Measurements from ENCODE around the gene ZBTB7C. TPM values are rescaled to one million over a fixed set of nuclear protein-coding genes. Genes with fewer than 3 reads are reported as not detected.

Gene ZBTB7C
- total and polyA plus RNA-seq, 2 of the 8 experiments (the other 6 are each of a cell fraction or from before 2014, with no cell fraction given): 0.15 to 0.45 TPM

DNA sequence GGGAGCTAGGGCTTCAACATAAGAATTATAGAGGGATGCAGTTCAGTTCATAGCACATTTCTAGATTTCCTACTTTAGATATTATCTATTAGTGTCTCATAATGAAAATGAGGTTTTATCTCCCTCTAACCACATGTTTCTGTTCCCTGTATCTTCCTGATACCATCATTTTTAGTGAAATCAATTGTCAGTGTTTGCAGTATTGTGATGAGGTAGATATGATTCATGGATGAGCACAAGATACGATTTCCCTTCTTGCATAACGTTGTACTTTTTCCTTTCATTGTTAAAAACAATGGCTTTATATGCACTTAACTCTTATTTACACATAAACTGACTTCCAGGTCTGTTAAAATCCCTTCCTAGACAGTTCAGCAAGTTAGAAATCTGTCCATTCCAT, 211.4 kb downstream of the ZBTB7C start (continued):
- no peak for TF ChIP-seq PHF8 (conservative IDR thresholded peaks at IDR 0.05; ENCODE audit: low read depth, low read length)
- TF ChIP-seq, protein P1, sequence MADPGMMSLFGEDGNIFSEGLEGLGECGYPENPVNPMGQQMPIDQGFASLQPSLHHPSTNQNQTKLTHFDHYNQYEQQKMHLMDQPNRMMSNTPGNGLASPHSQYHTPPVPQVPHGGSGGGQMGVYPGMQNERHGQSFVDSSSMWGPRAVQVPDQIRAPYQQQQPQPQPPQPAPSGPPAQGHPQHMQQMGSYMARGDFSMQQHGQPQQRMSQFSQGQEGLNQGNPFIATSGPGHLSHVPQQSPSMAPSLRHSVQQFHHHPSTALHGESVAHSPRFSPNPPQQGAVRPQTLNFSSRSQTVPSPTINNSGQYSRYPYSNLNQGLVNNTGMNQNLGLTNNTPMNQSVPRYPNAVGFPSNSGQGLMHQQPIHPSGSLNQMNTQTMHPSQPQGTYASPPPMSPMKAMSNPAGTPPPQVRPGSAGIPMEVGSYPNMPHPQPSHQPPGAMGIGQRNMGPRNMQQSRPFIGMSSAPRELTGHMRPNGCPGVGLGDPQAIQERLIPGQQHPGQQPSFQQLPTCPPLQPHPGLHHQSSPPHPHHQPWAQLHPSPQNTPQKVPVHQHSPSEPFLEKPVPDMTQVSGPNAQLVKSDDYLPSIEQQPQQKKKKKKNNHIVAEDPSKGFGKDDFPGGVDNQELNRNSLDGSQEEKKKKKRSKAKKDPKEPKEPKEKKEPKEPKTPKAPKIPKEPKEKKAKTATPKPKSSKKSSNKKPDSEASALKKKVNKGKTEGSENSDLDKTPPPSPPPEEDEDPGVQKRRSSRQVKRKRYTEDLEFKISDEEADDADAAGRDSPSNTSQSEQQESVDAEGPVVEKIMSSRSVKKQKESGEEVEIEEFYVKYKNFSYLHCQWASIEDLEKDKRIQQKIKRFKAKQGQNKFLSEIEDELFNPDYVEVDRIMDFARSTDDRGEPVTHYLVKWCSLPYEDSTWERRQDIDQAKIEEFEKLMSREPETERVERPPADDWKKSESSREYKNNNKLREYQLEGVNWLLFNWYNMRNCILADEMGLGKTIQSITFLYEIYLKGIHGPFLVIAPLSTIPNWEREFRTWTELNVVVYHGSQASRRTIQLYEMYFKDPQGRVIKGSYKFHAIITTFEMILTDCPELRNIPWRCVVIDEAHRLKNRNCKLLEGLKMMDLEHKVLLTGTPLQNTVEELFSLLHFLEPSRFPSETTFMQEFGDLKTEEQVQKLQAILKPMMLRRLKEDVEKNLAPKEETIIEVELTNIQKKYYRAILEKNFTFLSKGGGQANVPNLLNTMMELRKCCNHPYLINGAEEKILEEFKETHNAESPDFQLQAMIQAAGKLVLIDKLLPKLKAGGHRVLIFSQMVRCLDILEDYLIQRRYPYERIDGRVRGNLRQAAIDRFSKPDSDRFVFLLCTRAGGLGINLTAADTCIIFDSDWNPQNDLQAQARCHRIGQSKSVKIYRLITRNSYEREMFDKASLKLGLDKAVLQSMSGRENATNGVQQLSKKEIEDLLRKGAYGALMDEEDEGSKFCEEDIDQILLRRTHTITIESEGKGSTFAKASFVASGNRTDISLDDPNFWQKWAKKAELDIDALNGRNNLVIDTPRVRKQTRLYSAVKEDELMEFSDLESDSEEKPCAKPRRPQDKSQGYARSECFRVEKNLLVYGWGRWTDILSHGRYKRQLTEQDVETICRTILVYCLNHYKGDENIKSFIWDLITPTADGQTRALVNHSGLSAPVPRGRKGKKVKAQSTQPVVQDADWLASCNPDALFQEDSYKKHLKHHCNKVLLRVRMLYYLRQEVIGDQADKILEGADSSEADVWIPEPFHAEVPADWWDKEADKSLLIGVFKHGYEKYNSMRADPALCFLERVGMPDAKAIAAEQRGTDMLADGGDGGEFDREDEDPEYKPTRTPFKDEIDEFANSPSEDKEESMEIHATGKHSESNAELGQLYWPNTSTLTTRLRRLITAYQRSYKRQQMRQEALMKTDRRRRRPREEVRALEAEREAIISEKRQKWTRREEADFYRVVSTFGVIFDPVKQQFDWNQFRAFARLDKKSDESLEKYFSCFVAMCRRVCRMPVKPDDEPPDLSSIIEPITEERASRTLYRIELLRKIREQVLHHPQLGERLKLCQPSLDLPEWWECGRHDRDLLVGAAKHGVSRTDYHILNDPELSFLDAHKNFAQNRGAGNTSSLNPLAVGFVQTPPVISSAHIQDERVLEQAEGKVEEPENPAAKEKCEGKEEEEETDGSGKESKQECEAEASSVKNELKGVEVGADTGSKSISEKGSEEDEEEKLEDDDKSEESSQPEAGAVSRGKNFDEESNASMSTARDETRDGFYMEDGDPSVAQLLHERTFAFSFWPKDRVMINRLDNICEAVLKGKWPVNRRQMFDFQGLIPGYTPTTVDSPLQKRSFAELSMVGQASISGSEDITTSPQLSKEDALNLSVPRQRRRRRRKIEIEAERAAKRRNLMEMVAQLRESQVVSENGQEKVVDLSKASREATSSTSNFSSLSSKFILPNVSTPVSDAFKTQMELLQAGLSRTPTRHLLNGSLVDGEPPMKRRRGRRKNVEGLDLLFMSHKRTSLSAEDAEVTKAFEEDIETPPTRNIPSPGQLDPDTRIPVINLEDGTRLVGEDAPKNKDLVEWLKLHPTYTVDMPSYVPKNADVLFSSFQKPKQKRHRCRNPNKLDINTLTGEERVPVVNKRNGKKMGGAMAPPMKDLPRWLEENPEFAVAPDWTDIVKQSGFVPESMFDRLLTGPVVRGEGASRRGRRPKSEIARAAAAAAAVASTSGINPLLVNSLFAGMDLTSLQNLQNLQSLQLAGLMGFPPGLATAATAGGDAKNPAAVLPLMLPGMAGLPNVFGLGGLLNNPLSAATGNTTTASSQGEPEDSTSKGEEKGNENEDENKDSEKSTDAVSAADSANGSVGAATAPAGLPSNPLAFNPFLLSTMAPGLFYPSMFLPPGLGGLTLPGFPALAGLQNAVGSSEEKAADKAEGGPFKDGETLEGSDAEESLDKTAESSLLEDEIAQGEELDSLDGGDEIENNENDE (IDR thresholded peaks at IDR 0.05; ENCODE audit: insufficient replicate concordance, low read length): no peak
